HG03159 (cell line): ENCODE data around the gene CD68.
"Not testable (repeated sequence)": the region's sequence is repeated elsewhere in the genome, so short reads cannot be mapped to it uniquely, and the experiment has no call there.

ENCODE experiments used
- ATAC-seq: cut with Tn5 transposase; IDR thresholded peaks from one replicate; pipeline ENCODE4 v1.9.1; 2021; ENCODE audit warnings: mild to moderate bottlenecking, moderate library complexity; ENCODE audit not compliant: unreplicated experiment

The CD68 gene

GRCh38 chr17:7577327-7578199, 1.9 kb upstream of the CD68 start:
- no peak for ATAC-seq

DNA sequence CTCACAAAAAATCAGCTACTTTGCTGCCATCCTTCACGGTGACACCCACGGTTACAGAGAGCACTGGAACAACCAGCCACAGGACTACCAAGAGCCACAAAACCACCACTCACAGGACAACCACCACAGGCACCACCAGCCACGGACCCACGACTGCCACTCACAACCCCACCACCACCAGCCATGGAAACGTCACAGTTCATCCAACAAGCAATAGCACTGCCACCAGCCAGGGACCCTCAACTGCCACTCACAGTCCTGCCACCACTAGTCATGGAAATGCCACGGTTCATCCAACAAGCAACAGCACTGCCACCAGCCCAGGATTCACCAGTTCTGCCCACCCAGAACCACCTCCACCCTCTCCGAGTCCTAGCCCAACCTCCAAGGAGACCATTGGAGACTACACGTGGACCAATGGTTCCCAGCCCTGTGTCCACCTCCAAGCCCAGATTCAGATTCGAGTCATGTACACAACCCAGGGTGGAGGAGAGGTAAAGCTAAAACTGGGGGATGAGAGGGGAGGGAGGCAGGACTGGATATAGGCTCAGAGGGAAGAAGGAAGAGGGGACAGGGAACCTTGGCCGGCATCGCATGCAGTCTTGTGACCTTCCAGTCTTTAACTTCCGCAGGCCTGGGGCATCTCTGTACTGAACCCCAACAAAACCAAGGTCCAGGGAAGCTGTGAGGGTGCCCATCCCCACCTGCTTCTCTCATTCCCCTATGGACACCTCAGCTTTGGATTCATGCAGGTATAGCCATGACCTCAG, 581 bp downstream of the CD68 start:
- no peak for ATAC-seq

DNA sequence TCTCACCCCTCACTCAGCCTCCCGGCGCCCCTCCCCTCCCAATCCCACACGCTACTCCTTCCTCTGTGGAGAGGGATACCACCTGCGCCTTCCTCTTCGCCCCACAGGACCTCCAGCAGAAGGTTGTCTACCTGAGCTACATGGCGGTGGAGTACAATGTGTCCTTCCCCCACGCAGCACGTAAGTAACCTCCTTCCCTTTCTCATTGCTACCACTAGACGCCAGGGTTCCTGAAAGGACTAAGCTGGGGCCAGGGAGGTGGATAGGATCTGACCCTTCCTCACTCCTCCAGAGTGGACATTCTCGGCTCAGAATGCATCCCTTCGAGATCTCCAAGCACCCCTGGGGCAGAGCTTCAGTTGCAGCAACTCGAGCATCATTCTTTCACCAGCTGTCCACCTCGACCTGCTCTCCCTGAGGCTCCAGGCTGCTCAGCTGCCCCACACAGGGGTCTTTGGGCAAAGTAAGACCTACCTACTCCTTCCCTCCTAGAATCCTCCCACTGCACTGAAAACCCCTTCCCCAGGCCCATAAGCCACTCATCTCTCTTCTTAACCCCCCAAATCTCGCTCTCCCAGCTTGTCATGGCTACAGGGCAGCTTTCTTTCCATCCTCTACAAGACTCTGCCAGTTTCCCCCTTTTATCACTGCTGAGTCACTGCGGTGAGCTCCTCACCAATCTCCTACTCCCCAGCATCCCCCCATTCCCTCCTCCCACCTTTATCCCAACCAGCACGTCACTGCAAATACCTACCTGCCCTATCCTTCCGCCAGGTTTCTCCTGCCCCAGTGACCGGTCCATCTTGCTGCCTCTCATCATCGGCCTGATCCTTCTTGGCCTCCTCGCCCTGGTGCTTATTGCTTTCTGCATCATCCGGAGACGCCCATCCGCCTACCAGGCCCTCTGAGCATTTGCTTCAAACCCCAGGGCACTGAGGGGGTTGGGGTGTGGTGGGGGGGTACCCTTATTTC, 1.5 kb downstream of the CD68 start:
- ATAC-seq, result no peak

DNA sequence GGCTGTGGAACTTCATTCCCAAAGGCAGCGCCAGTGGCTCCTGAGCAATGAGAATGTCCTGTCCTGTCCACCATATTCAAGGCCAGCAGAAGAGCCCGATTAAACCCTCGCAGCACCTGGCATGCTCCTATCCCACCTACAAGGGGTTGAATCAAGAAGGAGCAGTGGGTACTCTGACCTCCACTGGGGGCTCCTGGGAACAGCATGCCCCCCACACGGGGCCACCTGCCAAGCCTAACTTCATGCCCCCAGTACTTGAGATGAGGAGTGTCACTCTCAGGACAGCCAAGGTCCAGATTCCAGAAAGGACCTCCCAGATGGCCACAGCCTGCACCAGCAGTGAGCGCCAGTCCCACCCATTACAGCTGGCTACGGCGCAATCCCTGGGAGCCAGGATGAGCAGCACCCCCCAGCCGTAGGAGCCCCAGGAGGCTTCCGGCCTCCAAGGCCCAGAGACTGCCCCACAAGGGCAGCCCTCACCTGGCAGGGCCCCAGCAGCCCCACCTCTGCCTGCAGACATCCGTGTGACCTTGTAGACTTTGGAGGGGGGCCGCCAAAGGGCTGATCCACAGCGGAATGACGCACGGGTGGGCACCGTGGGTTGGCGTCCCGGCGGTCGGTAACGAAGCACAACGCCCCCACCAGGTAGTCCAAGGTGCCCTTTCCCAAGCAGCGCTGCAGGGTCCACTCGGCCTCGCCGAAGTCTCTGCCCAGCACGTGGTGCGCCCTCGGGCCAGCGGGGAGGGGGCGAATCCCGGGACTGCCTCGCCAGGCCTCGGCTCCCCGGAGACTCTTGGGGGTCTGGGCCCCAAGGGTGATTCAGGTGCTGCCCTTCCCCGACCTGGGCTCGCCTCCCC, 3.2 kb downstream of the CD68 start:
- no peak for ATAC-seq

DNA sequence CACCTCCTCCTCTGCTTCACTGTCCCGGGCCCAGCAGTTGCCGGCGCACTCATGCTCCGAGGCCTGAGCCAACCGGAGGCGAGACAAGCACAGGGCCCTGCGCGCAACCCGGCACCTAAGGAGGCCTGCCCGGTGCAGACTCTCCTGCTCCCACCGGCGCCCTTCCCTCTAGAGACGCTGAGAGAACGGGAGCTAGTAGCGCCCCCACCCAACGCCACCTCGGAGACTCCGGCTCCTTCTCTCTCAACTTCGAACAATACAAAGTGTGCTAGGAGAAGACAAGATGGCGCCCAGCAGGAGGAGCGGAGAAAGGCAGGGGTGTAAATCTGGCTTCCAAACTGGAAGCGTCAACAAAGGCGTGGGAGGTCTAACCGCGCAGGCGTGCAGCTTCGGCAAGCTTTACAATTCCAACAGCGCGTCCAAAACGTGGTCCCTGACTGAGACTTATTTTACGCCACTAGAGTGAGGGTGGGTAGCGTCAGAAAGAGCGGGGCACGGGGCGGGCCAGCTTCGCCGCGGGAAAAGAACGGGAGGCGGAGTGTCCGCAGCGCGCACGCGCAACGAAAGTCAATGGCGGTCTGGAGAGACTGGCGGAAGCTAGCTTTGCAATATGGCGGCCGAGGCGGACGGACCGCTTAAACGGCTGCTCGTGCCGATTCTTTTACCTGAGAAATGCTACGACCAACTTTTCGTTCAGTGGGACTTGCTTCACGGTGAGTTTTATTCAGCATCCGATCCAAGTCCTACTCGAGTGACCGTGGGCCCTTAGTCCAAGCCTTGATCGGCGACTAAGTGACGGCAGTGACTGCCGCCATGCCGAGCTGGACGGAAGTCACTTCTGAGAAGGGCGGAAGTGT, 4.0 kb downstream of the CD68 start, which contains the start of gene MPDU1:
Gene MPDU1, plus strand, starts transcription at position 600 of the 857 bp plus-strand sequence. Its CDS starts 11 bp downstream, at position 611.
- peak; percentile 68 for ATAC-seq

DNA sequence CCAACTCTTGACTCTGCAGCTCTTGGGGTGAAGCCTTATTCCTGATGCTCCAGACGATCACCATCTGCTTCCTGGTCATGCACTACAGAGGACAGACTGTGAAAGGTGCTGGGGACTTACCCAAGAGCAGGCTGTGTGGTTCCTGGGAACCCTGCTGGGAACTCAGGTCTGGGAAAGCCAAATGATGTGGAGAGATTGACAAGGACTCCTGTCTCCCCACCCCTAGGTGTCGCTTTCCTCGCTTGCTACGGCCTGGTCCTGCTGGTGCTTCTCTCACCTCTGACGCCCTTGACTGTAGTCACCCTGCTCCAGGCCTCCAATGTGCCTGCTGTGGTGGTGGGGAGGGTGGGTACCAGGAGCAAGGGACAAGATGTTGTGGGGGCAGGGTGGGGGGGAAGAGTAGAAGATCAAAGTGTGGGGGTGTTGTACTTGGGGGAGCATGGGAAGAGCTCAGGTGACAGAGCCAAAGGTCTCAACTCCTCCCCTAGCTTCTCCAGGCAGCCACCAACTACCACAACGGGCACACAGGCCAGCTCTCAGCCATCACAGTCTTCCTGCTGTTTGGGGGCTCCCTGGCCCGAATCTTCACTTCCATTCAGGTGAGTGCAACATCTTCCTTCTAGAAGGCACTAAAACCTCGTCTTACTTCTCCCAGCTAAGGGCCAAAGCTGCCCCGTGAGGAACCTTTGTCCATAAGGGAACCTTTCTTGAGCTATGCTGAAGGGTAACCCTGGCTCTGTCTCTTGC, 7.4 kb downstream of the CD68 start:
- no peak for ATAC-seq

DNA sequence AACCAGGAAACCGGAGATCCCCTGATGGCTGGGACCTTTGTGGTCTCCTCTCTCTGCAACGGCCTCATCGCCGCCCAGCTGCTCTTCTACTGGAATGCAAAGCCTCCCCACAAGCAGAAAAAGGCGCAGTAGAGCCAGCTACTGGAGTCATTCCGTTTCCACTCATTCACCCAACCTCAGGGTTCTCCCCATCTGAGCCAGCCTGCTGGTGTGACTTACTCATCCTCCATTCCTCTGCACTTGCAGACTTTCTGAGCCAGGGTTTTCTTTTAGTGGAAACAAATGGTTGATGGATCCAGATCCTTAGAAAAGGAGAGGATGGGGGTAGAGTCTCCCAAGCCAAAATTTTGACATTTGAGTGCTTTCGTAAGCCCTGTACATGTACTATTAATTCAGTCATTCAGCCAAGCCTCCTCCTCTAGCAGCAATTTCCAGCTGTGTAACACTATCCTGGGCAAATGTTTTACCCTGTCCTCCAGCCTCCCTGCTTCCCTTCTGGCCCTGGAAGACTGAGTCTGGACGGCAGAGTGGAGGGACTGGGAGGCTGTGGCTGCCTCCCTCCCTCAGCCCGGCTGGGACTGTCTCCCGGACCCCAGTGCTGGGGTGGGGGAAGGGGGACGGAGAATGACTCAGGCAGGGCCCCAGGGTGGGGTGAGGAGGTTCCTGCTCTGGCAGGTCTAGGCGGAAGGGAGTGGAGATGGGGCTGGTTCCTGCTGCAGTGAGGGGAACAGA, 8.1 kb downstream of the CD68 start:
- no peak for ATAC-seq

GRCh38 chr17:7588553-7589203, 9.2 kb downstream of the CD68 start:
- ATAC-seq, result no peak

DNA sequence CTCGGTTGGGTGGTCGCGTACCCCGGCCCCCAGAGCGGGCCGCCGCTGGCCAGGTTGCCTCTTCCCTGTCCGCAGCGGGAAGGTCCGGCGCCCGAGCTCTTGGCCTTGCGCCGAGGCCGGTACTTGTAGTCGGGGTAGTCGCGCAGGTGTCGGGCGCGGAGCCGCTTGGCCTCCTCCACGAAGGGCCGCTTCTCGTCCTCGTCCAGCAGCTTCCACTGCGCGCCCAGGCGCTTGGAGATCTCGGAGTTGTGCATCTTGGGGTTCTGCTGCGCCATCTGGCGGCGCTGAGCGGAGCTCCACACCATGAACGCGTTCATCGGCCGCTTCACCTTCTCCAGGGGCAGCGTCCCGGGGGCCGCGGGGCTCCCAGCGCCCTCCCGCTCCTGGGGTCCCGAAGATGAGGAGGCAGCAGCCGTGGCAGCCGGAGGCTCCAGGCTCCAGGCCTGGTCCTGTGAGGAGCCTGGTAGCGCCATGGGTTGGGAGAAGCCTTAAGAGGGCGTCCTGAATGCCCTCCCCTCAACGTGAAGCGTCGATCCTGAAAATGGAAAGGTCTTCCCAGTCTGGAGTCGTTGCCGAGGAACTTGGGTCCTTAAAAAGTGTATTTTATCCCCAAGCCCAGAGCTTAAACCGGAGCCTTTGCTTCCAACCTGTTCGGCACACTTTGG, 9.9 kb downstream of the CD68 start:
- ATAC-seq, result no peak

GRCh38 chr17:7589891-7590691, 10.7 kb downstream of the CD68 start, which contains the start of gene SOX15:
TSS of gene SOX15 (minus strand) at chr17:7590094. CDS start at chr17:7589676, 418 bp downstream.
- no peak for ATAC-seq

GRCh38 chr17:7590743-7591142, 11.3 kb downstream of the CD68 start:
- ATAC-seq, result no peak

- ATAC-seq, result no peak
These were observed 12.2 kb downstream of the CD68 start for GRCh38 chr17:7591596-7591995.

DNA sequence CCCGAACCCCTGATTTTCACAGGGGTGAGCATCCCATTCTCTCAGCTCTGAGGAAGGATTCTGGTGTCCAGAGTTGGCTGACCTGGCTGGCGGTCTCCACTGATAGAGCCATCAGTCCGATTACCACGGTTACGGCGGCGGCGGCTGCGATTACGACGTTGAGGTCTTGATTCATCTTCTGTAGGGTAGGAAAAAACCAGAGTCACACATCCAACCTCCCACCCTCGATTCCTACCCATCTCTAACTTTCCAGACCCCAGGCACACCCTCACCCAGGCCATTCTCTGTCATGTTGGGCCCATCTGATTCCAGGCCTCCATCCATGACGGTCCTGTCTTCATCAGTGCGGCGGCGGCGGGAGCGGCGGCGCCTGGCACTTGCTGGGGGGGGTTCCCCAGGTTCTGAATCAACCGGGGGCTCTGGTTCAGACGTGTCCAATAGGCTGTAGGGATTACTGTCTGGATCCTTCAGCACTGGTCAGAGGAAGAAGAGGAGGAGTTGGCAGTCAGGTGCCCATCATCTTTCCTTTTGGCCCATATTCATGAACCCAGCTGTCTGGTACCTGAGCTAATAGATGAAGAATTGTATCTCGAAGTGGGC, 13.1 kb downstream of the CD68 start:
- no peak for ATAC-seq

GRCh38 chr17:7593296-7593695, 13.9 kb downstream of the CD68 start:
- ATAC-seq, result no peak

- ATAC-seq, result not testable (repeated sequence)
These were observed 18.1 kb downstream of the CD68 start for GRCh38 chr17:7597561-7597960.
